Right lung (tissue), 10 donors: ENCODE measurements around the gene LRRC46. TPM values are rescaled to one million over a fixed set of nuclear protein-coding genes. Genes with fewer than 3 reads are reported as not detected.

Experiments used
- DNase-seq, 2 donors: peaks; one replicate each; pipeline ENCODE4 v3.0.0-alpha.2; 2013
- long read RNA-seq, 8 donors: transcript quantifications; one replicate each; lab custom pipeline, GENCODE V29; 2026
- polyA plus RNA-seq, 5 donors: library from polyadenylated mRNA; unstranded; fragments of 120-200 nt; gene quantifications; one replicate each; pipeline versions ENCODE4 v1.2.1 to v1.2.3, GENCODE V29; 2013; ENCODE audit warnings: inconsistent platforms in 1 of 5, low replicate concordance in 1 of 5; ENCODE audit not compliant: insufficient read length in 5 of 5, insufficient read depth in 1 of 5

LRRC46 gene
- polyA plus RNA-seq = 10 to 100 TPM in 3 of 5 donors, 1 to 10 TPM in 2; 3.7 to 19.3 (median 12.8) TPM
- long read RNA-seq, donor 1, transcript LRRC46-201 (8 exons, 1,922 nt) = major isoform, 7 of 8 reads
- long read RNA-seq, donor 1, partial matches to known transcripts = 0 of 8 reads
- long read RNA-seq, donor 1, other reads (novel, unspliced or antisense) = 0 of 8 reads
- long read RNA-seq, donor 2 = 0 reads
- long read RNA-seq, donor 3, partial matches to known transcripts = 11 of 30 reads
- long read RNA-seq, donor 3, other reads (novel, unspliced or antisense) = 17 of 30 reads
- long read RNA-seq, donor 4, partial matches to known transcripts = 23 of 24 reads
- long read RNA-seq, donor 4, other reads (novel, unspliced or antisense) = 0 of 24 reads
- long read RNA-seq, donor 5, partial matches to known transcripts = 14 of 20 reads
- long read RNA-seq, donor 5, other reads (novel, unspliced or antisense) = 5 of 20 reads
- long read RNA-seq, donor 6, partial matches to known transcripts = 10 of 29 reads
- long read RNA-seq, donor 6, other reads (novel, unspliced or antisense) = 15 of 29 reads
- long read RNA-seq, donor 7, partial matches to known transcripts = 0 of 1 reads
- long read RNA-seq, donor 7, other reads (novel, unspliced or antisense) = 0 of 1 reads
- long read RNA-seq, donor 8 = 0 reads

DNA sequence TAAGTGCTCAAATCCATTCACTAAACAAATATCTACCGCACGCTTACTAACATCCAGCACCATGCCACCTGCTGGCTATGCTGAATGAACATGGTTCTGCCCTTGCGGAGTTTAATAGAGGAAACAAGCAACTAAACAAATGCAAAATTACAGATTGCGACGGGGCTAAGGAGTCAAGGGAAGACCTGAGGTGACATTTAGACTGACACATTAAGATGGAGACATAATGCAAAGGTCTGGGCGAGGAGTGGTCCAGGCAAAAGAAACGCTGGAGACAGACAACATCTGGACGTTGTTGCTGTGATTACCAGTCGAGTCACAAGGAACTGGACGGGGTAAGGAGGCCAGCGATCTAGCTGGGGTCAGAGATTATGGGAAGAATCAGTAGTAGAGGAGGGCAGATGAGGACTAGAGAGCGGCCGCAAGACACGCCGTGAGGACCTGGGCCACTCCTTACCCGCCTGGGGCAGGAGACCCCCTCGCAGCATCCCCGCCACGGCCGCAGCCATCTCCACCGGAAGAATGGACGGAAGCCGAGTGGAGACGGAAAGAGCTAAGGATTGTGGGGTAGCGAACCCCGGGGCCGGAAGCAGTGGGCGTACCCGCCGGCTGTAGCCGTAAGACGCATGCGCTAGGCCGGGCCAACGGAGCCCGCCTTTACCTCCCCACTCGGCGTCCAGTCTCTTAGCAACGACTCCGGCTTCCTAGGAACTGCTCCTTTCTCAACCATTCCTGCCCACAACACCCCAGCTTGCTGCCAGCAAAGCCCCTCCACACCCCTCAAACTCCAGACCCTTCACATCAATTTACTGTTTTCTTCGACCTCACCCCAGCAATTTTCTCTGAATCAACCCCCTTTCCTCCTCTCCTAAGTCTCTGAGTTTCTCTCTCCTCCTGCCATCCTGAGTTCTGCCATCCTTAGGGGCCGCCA is at the start of gene LRRC46, which contains the start of gene MRPL10:
LRRC46 (plus strand) TSS at position 668 of the 931 bp plus-strand sequence. CDS start 320 bp downstream, outside the sequence.
MRPL10 (minus strand) TSS at position 539 of the 931 bp plus-strand sequence; CDS start at position 509, 30 bp downstream.
- DNase-seq = peak; percentile 94 to 95

GRCh38 chr17:47785538-47786123 is 45.8 kb upstream of the LRRC46 start:
- peak; percentile 14 to 33 for DNase-seq

DNA sequence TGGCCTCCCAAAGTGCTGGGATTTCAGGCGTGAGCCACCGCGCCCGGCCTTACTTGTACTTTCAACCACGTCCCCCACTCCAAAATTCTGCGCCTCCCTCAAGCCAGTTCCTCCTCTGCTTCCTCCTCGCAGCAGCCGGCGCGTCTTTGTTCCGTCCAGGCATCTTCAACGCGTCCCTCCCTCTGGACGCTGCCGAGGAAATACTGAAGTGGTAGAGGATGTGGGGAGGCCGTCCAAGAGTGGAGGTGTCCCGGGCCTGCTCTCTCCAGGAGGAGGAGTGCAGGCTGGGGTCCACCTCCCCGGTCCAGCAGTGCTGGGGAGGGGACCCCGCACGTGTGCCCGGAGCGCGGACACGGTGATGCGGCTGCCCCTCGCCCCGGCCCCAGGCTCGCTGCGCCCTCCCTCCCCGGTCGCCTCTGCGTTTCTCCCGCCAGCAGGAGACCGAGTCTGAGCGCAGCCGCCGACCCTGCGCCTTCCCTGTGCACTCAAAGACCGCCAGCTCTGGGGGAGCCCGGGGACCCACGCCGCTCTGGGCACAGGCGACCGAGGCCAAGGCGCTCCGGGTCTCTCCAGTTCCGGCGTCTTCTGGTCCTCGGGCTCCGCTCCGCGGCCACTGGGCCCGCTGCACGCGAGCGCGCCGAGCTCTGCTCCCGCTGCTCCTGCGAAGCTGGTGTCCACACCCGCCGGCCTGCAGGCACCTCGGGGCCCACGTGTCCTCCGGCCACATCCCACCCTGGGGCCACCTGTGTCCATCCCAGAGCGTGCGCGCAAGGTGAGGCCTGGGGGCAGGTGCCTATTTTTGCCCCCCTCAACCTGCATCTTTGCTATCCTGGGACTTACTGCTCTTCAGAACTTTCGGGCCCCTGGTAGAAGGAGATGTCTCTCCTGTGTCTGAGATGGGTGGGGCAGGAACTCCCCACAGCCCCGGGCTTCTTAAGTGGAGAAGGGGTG is 41.6 kb upstream of the LRRC46 start:
- peak; percentile 18 to 23 for DNase-seq

DNA sequence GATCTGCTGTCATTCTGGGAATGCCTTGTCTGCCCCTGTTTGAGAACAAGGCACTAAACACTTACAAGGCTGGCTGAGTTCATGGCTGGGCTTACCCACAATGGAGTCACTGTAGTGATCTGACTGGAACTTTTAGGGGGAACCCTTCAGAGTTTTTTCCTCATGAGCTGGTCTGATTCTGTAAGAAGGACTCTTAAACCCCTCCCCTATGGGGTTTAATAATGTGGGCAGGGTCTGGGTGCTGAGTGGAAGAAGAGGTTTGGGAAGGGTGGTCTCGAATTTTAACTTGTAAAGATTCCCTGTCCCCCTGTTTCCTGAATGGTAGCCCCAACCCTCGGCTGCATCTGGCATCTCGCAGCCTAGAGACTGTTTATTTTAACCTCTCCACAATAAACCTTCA is 40.4 kb upstream of the LRRC46 start:
- DNase-seq = no peak

DNA sequence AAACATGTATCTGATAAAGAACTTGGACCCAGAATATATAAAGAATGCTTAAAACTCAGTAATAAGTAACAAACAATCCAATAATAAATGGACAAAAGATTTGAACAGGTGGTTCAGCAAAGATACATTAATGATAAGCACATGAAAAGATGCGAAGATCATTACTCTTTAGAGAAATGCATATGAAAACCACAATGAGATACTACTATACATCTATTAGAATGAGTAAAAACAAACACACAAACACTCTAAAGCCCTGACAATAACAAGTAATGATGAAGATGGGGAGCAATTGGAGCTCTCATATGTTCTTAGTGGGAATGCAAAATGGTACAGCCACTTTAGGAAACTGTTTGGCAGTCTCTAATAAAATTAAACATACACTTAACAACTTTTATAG is 39.0 kb upstream of the LRRC46 start:
- DNase-seq = no peak

GRCh38 chr17:47792979-47793378 is 38.5 kb upstream of the LRRC46 start:
- no peak for DNase-seq

- no peak for DNase-seq
Observed at GRCh38 chr17:47797797-47798196, 33.7 kb upstream of the LRRC46 start.

GRCh38 chr17:47800686-47801085 is 30.8 kb upstream of the LRRC46 start:
- no peak for DNase-seq

- DNase-seq = no peak
Observed at GRCh38 chr17:47801176-47801765, 30.2 kb upstream of the LRRC46 start.

DNA sequence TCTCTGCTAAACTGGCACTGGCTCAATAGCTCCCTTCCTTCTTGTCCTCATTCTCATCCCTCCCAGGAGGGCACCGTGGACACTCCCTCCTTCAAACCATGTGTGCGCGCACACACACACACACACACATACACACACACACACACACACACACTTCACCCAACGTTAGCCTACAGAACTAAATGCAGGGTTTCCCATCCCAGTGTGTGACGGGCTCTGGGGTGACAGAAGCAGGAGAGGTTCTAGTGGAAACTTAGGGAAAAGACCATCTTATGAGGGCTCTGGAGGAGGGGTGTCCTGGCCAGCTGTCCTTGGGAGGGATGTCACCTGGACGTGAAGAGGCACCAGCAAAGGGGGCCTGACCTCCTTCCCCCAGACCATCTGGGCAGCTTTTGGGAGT is 29.6 kb upstream of the LRRC46 start:
- DNase-seq = no peak

GRCh38 chr17:47802341-47803022 is 29.0 kb upstream of the LRRC46 start:
- DNase-seq = no peak

- no peak for DNase-seq
Observed at GRCh38 chr17:47803201-47803600, 28.3 kb upstream of the LRRC46 start.

GRCh38 chr17:47803751-47804150 is 27.7 kb upstream of the LRRC46 start:
- DNase-seq = no peak

- no peak for DNase-seq
Observed at GRCh38 chr17:47804461-47804860, 27.0 kb upstream of the LRRC46 start.

DNA sequence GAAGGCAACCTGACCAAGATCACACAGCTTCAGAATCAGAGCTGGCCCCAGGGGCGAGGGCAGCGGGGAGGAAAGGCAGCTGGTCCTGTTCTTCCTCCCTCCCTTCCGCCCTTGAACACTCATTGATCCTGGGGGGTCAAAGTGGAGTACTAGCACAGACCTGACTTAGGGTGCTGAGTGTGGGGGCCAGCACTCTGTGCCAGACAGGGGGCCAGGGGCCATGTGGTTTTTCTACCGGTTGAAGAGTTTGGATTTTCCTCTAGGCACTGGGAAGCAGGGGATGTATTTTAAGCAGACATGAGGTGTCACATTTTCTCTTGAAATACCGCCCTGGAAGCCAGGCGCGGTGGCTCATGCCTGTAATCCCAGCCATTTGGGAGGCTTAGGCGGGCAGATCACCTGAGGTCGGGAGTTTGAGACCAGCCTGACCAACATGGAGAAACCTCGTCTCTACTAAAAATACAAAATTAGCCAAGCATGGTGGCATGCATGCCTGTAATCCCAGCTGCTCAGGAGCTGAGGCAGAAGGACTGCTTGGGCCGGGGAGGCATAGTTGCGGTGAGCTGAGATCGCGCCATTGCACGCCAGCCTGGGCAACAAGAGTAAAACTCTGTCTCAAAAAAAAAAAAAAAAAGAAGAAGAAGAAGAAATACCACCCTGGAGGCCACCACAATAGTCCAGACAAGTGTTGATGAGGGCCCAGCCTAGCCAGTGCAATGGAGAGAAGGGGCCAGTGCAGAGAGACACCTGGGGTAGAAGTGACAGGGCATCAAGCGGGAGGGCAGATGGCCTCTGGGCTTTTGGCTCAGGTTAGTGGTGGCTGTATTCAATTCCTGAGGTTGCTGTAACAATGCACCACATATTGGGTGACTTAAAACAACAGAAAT is 25.2 kb upstream of the LRRC46 start:
- DNase-seq = no peak

GRCh38 chr17:47806913-47807255 is 24.6 kb upstream of the LRRC46 start:
- DNase-seq = no peak

GRCh38 chr17:47807421-47807820 is 24.0 kb upstream of the LRRC46 start:
- DNase-seq = no peak
